HEK293 (cell line): ENCODE measurements around the gene GABRA5.

ENCODE experiments used
- CTCF ChIA-PET: fragments of 350-600 bp; formaldehyde crosslinking; extraction: SDS; loops from one replicate; lab custom pipeline; 2021; ENCODE audit warnings: antibody characterized with exemption; lab: Yijun Ruan, JAX
- POLR2A ChIA-PET: fragments of 300-600 bp; formaldehyde crosslinking; extraction: SDS; loops from one replicate; lab custom pipeline; 2020; ENCODE audit warnings: antibody characterized with exemption, inconsistent platforms; lab: Yijun Ruan, JAX
- H3K27ac ChIP-seq: fragments of 200-500 bp; sonication (Bioruptor generic); 2 replicates; pipeline ENCODE4 v1.5.1; 2014; ENCODE audit warnings: low read depth, low read length, control low read depth, inconsistent platforms; ENCODE audit errors: extremely low read depth
- H3K36me3 ChIP-seq, 2 experiments: fragments of 200-500 bp in 1 of 2; sonication (Bioruptor generic) in 1 of 2; 1 replicate in 1 of 2; 2 replicates in 1 of 2; pipeline ENCODE4 v1.5.1; 2014 to 2017; ENCODE audit warnings: inconsistent platforms in 2 of 2, low read length in 2 of 2; ENCODE audit not compliant: control insufficient read depth in 2 of 2, insufficient read depth in 1 of 2
- H3K4me1 ChIP-seq: fragments of 200-500 bp; sonication (Bioruptor generic); 2 replicates; pipeline ENCODE4 v1.5.1; 2014; ENCODE audit warnings: mild to moderate bottlenecking, low read length, inconsistent platforms; ENCODE audit not compliant: control insufficient read depth, insufficient read depth
- H3K4me3 ChIP-seq: 2 replicates; pipeline ENCODE4 v1.5.1; 2011; ENCODE audit warnings: low read depth, mild to moderate bottlenecking, control low read depth, low read length, moderate library complexity
- H3K9me3 ChIP-seq: fragments of 200-500 bp; sonication (Bioruptor generic); 2 replicates; pipeline ENCODE4 v1.5.1; 2014; ENCODE audit warnings: low read depth, low read length, inconsistent platforms; ENCODE audit not compliant: control insufficient read depth, insufficient read depth
- GLI2 ChIP-seq: fragments of 450-650 bp; formaldehyde crosslinking; IDR thresholded peaks from 2 replicates; pipeline ENCODE4; 2017; ENCODE audit warnings: missing biosample characterization, missing genetic modification characterization, low read depth, borderline replicate concordance
- KLF9 ChIP-seq: fragments of 450-650 bp; formaldehyde crosslinking; IDR thresholded peaks from 2 replicates; pipeline ENCODE4 v1.5.1; 2016; ENCODE audit warnings: missing biosample characterization, missing genetic modification characterization, low read depth
- REPIN1 ChIP-seq: fragments of 450-650 bp; formaldehyde crosslinking; IDR thresholded peaks from 2 replicates; pipeline ENCODE4 v1.5.1; 2017; ENCODE audit warnings: missing biosample characterization, missing genetic modification characterization, low read depth
- SETDB1 ChIP-seq: IDR thresholded peaks from one replicate; pipeline ENCODE4 v1.6.1; 2017; ENCODE audit warnings: mild to moderate bottlenecking, low read length, moderate library complexity, mixed read lengths; ENCODE audit not compliant: insufficient read length
- ZBTB11 ChIP-seq: fragments of 450-650 bp; formaldehyde crosslinking; conservative IDR thresholded peaks from 2 replicates; pipeline ENCODE4 v1.5.1; 2016; ENCODE audit warnings: low read depth, missing biosample characterization, missing genetic modification characterization
- ZEB2 ChIP-seq: fragments of 450-650 bp; formaldehyde crosslinking; IDR thresholded peaks from 2 replicates; pipeline ENCODE4 v1.5.1; 2016; ENCODE audit warnings: missing biosample characterization, missing genetic modification characterization
- ZFP41 ChIP-seq: fragments of 450-650 bp; formaldehyde crosslinking; IDR thresholded peaks from 2 replicates; pipeline ENCODE4 v1.5.1; 2016; ENCODE audit warnings: missing biosample characterization, missing genetic modification characterization, borderline replicate concordance
- ZNF514 ChIP-seq: fragments of 450-650 bp; formaldehyde crosslinking; IDR thresholded peaks from 2 replicates; pipeline ENCODE4 v1.5.1; 2016; ENCODE audit warnings: missing biosample characterization, missing genetic modification characterization
- ZNF530 ChIP-seq: fragments of 450-650 bp; formaldehyde crosslinking; IDR thresholded peaks from 2 replicates; pipeline ENCODE4 v1.5.1; 2016; ENCODE audit warnings: low read depth, missing biosample characterization, missing genetic modification characterization
- ZNF549 ChIP-seq: fragments of 450-650 bp; IDR thresholded peaks from 2 replicates; pipeline ENCODE4 v1.5.1; 2018; ENCODE audit warnings: missing biosample characterization, missing genetic modification characterization, mild to moderate bottlenecking, inconsistent platforms, moderate library complexity
- ZNF560 ChIP-seq: fragments of 450-650 bp; formaldehyde crosslinking; IDR thresholded peaks from 2 replicates; pipeline ENCODE4 v1.5.1; 2017; ENCODE audit warnings: missing biosample characterization, missing genetic modification characterization, borderline replicate concordance
- ZNF626 ChIP-seq: fragments of 450-650 bp; sonication (Bioruptor Pico); formaldehyde crosslinking; IDR thresholded peaks from 2 replicates; pipeline ENCODE4 v1.5.1; 2018; ENCODE audit warnings: missing biosample characterization, missing genetic modification characterization, inconsistent platforms
- ZNF664 ChIP-seq: fragments of 450-650 bp; formaldehyde crosslinking; IDR thresholded peaks from 2 replicates; pipeline ENCODE4 v1.5.1; 2016; ENCODE audit warnings: missing biosample characterization, missing genetic modification characterization
- ZNF670 ChIP-seq: fragments of 450-650 bp; formaldehyde crosslinking; IDR thresholded peaks from 2 replicates; pipeline ENCODE4 v1.5.1; 2016; ENCODE audit warnings: missing biosample characterization, missing genetic modification characterization, low read depth
- ZNF776 ChIP-seq: fragments of 450-650 bp; formaldehyde crosslinking; IDR thresholded peaks from 2 replicates; pipeline ENCODE4 v1.5.0; 2017; ENCODE audit warnings: missing biosample characterization, missing genetic modification characterization, borderline replicate concordance
- TF ChIP-seq, protein P1 (sequence below): fragments of 450-650 bp; formaldehyde crosslinking; IDR thresholded peaks from 2 replicates; pipeline ENCODE4 v1.5.1; 2016; ENCODE audit warnings: missing biosample characterization, missing genetic modification characterization, borderline replicate concordance
- TF ChIP-seq, protein P2 (sequence below): fragments of 450-650 bp; formaldehyde crosslinking; IDR thresholded peaks from 2 replicates; pipeline ENCODE4 v1.5.1; 2016; ENCODE audit warnings: missing biosample characterization, missing genetic modification characterization
- TF ChIP-seq, protein P3 (sequence below): fragments of 450-650 bp; formaldehyde crosslinking; IDR thresholded peaks from 2 replicates; pipeline ENCODE4 v1.5.1; 2016; ENCODE audit warnings: missing biosample characterization, missing genetic modification characterization
- TF ChIP-seq, protein P4 (sequence below): fragments of 450-650 bp; formaldehyde crosslinking; optimal IDR thresholded peaks from 2 replicates; pipeline ENCODE3; 2016; ENCODE audit warnings: missing biosample characterization, mild to moderate bottlenecking, missing genetic modification characterization

The GABRA5 gene

GRCh38 chr15:26844901-26845300 lies 22.0 kb upstream of the GABRA5 start (continued):
- TF ChIP-seq, protein P1, sequence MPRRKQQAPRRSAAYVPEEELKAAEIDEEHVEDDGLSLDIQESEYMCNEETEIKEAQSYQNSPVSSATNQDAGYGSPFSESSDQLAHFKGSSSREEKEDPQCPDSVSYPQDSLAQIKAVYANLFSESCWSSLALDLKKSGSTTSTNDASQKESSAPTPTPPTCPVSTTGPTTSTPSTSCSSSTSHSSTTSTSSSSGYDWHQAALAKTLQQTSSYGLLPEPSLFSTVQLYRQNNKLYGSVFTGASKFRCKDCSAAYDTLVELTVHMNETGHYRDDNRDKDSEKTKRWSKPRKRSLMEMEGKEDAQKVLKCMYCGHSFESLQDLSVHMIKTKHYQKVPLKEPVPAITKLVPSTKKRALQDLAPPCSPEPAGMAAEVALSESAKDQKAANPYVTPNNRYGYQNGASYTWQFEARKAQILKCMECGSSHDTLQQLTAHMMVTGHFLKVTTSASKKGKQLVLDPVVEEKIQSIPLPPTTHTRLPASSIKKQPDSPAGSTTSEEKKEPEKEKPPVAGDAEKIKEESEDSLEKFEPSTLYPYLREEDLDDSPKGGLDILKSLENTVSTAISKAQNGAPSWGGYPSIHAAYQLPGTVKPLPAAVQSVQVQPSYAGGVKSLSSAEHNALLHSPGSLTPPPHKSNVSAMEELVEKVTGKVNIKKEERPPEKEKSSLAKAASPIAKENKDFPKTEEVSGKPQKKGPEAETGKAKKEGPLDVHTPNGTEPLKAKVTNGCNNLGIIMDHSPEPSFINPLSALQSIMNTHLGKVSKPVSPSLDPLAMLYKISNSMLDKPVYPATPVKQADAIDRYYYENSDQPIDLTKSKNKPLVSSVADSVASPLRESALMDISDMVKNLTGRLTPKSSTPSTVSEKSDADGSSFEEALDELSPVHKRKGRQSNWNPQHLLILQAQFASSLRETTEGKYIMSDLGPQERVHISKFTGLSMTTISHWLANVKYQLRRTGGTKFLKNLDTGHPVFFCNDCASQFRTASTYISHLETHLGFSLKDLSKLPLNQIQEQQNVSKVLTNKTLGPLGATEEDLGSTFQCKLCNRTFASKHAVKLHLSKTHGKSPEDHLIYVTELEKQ = no peak

DNA sequence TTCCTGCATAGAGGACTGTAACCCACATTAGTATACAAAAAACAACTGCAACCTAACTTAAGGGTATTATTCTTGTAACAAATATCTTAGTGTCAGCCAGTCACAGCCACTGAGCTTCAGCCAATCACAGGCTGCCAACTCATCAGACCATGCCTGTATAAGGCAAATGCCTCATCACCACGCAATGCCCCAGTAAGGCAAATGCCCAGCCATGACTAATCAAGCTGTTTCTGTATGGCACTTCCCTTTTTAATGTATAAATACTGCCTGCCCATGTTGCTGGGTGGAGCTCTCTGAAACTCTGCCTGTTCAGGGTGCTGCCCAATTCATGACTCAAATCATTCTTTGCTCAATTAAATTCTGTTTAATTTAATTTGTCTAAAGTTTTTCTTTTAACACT lies 18.4 kb upstream of the GABRA5 start:
- POLR2A ChIA-PET = no interaction called here
- TF ChIP-seq ZFP41 (tag by site-specific recombination) (no peak), ZNF549 (tag by site-specific recombination) (peak; percentile 77)
- TF ChIP-seq, all 188 proteins: peak for 1
- Histone ChIP-seq H3K27ac (no peak overlapping the region), H3K9me3 (no peaks in the 10 kb centered on the region), H3K4me1 (no peaks in the 10 kb centered on the region), H3K36me3 (no peaks in the 10 kb centered on the region), H3K4me3 (no peak overlapping the region)
- CTCF ChIA-PET = interaction anchor here (0.7 to 2.1 kb wide), 2 partner anchors 10 to 567 kb away, joined by 4 to 8 read pairs; no protein-coding TSS in a partner anchor

DNA sequence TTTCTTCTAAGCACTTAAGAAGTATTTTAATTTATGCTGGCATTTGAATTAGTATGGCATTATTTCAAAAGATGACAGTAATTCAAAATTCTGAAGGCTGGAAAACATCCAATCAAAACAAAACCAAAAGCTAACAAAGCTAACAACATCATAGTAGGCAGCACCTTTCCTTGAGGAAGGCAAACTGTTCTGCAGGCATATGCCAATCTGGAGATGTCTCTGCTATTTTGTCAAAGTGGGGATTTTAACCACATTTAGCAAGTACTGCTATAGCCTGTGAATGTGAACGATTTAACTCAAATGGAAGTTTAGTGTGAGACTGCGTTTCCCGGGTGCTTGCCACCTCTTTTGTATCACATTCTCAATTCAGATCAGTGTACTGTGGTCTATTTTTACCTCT lies 16.7 kb upstream of the GABRA5 start:
- POLR2A ChIA-PET = no interaction called here
- H3K9me3 ChIP-seq = no peaks in the 10 kb centered on the region
- H3K4me1 ChIP-seq = no peaks in the 10 kb centered on the region
- H3K27ac ChIP-seq = no peak overlapping the region
- no peak overlapping the region for H3K4me3 ChIP-seq
- TF ChIP-seq ZEB2 (tag by site-specific recombination) = no peak
- no peak for TF ChIP-seq KLF9 (tag by site-specific recombination)
- TF ChIP-seq ZNF514 = no peak
- TF ChIP-seq ZNF664 (tag by site-specific recombination) = no peak
- no peak for TF ChIP-seq ZNF530 (tag by site-specific recombination)
- TF ChIP-seq GLI2 = no peak
- no peak for TF ChIP-seq SETDB1
- TF ChIP-seq, protein P2, sequence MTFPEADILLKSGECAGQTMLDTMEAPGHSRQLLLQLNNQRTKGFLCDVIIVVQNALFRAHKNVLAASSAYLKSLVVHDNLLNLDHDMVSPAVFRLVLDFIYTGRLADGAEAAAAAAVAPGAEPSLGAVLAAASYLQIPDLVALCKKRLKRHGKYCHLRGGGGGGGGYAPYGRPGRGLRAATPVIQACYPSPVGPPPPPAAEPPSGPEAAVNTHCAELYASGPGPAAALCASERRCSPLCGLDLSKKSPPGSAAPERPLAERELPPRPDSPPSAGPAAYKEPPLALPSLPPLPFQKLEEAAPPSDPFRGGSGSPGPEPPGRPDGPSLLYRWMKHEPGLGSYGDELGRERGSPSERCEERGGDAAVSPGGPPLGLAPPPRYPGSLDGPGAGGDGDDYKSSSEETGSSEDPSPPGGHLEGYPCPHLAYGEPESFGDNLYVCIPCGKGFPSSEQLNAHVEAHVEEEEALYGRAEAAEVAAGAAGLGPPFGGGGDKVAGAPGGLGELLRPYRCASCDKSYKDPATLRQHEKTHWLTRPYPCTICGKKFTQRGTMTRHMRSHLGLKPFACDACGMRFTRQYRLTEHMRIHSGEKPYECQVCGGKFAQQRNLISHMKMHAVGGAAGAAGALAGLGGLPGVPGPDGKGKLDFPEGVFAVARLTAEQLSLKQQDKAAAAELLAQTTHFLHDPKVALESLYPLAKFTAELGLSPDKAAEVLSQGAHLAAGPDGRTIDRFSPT (tag by site-specific recombination) = no peak
- TF ChIP-seq REPIN1 = no peak
- TF ChIP-seq ZNF670 = no peak
- CTCF ChIA-PET = interaction anchor here (2.1 kb wide), 1 partner anchor 11 kb away, joined by 8 read pairs; no protein-coding TSS in a partner anchor
- H3K36me3 ChIP-seq = no peaks in the 10 kb centered on the region

GRCh38 chr15:26852980-26853379 lies 13.9 kb upstream of the GABRA5 start:
- H3K4me1 ChIP-seq = no peaks in the 10 kb centered on the region
- CTCF ChIA-PET = no interaction called here
- no peaks in the 10 kb centered on the region for H3K9me3 ChIP-seq
- POLR2A ChIA-PET = no interaction called here
- no peaks in the 10 kb centered on the region for H3K36me3 ChIP-seq
- H3K27ac ChIP-seq = no peak overlapping the region
- no peak overlapping the region for H3K4me3 ChIP-seq
- TF ChIP-seq ZBTB11 = no peak
- no peak for TF ChIP-seq ZNF560 (tag by site-specific recombination)
- no peak for TF ChIP-seq ZNF626 (tag by site-specific recombination)
- TF ChIP-seq, protein P3, sequence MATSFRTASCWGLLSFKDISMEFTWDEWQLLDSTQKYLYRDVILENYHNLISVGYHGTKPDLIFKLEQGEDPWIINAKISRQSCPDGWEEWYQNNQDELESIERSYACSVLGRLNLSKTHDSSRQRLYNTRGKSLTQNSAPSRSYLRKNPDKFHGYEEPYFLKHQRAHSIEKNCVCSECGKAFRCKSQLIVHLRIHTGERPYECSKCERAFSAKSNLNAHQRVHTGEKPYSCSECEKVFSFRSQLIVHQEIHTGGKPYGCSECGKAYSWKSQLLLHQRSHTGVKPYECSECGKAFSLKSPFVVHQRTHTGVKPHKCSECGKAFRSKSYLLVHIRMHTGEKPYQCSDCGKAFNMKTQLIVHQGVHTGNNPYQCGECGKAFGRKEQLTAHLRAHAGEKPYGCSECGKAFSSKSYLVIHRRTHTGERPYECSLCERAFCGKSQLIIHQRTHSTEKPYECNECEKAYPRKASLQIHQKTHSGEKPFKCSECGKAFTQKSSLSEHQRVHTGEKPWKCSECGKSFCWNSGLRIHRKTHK (tag by site-specific recombination) = no peak
- TF ChIP-seq, protein P4, sequence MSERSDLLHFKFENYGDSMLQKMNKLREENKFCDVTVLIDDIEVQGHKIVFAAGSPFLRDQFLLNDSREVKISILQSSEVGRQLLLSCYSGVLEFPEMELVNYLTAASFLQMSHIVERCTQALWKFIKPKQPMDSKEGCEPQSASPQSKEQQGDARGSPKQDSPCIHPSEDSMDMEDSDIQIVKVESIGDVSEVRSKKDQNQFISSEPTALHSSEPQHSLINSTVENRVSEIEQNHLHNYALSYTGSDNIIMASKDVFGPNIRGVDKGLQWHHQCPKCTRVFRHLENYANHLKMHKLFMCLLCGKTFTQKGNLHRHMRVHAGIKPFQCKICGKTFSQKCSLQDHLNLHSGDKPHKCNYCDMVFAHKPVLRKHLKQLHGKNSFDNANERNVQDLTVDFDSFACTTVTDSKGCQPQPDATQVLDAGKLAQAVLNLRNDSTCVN (tag by site-specific recombination) = no peak
- no peak for TF ChIP-seq ZNF776
